Epithelial cell of proximal tubule (primary cell): ENCODE data around the gene TMEM165. TPM values are rescaled to one million over a fixed set of nuclear protein-coding genes. Genes with fewer than 3 reads are reported as not detected.
A peak's percentile ranks its signal among the peaks of the same experiment; 100 is the strongest.

Experiments
- DNase-seq: peaks from one replicate; pipeline ENCODE4 v3.0.0-alpha.2; 2011; ENCODE audit warnings: low read depth
- H3K4me3 ChIP-seq: 2 replicates; pipeline ENCODE4 v1.5.1; 2011; ENCODE audit warnings: low read depth, mild to moderate bottlenecking, low read length
- total RNA-seq: library from RNA; depleted of rRNA; stranded (reverse); fragments of >200 nt; gene quantifications from 2 replicates; pipeline ENCODE4 v1.2.3, GENCODE V29; 2015
- TF ChIP-seq, protein P1 (sequence below): conservative IDR thresholded peaks from 2 replicates; pipeline ENCODE4 v1.5.1; 2012; ENCODE audit warnings: low read depth, mild to moderate bottlenecking, low read length

Gene TMEM165
- total RNA-seq, 1 donor from 2014 or later = 122 TPM

DNA sequence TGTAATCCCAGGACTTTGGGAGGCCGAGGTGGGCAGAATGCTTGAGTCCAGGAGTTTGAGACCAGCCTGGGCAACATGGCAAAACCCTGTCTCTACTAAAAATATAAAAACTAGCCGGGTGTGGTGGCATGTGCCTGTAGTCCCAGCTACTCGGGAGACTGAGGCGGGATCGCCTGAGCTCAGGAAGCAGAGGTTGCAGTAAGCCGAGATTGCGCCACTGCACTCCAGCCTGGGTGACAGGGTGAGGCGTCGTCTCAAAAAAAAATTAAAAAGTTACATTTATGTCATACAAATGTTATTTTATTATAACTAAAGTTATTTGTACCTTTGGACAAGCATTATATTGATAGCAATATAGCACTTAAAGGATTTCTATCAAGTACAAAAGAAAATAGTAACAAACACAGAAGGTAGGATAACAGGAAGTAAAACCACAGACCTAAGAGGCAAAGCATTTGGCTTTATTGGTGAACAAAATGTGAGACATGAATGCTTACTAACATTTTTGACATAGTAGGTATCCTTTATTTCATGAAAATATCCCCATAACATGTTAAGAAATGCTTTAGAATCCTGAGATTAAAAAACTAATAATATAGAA lies 51.5 kb downstream of the TMEM165 start:
- TF ChIP-seq, protein P1, sequence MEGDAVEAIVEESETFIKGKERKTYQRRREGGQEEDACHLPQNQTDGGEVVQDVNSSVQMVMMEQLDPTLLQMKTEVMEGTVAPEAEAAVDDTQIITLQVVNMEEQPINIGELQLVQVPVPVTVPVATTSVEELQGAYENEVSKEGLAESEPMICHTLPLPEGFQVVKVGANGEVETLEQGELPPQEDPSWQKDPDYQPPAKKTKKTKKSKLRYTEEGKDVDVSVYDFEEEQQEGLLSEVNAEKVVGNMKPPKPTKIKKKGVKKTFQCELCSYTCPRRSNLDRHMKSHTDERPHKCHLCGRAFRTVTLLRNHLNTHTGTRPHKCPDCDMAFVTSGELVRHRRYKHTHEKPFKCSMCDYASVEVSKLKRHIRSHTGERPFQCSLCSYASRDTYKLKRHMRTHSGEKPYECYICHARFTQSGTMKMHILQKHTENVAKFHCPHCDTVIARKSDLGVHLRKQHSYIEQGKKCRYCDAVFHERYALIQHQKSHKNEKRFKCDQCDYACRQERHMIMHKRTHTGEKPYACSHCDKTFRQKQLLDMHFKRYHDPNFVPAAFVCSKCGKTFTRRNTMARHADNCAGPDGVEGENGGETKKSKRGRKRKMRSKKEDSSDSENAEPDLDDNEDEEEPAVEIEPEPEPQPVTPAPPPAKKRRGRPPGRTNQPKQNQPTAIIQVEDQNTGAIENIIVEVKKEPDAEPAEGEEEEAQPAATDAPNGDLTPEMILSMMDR = no peak
- DNase-seq = no peak
- no peak overlapping the region for H3K4me3 ChIP-seq

DNA sequence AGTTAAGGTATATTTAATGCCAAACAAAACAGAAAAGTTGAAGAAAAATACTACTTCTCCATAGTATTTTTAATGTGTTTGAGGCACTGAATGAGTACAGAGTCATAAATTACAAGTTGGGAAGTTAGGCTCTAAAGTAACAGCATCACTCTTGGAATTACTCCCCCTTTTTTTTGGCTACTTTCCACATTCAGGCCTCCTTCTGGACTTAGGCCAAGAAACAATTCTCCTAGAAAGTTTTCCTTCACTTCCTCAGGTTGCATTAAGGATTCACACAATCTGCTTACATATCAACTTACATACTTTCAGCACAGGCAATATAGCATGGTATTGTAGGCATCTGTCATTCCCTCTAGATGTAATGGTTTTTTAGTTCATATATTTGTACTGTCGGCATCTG lies 52.1 kb downstream of the TMEM165 start:
- DNase-seq = no peak
- no peak overlapping the region for H3K4me3 ChIP-seq
- TF ChIP-seq, protein P1 = no peak

DNA sequence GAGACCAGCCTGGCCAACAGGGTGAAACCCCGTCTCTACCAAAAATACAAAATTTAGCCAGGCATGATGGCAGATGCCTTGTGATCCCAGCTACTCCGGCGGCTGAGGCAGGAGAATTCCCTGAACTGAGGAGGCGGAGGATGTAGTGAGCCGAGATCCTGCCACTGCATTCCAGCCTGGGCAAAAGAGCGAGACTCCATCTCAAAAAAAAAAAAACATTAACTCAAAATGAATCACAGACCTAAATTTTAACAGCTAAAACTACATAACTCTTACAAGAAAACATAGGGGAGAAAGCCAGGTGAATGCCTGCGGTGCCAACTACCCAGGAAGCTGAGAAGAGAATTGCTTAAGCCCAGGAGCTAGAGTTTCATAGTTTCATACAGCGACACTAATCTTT lies 54.8 kb downstream of the TMEM165 start:
- no peak overlapping the region for H3K4me3 ChIP-seq
- DNase-seq = no peak
- TF ChIP-seq, protein P1 = no peak

DNA sequence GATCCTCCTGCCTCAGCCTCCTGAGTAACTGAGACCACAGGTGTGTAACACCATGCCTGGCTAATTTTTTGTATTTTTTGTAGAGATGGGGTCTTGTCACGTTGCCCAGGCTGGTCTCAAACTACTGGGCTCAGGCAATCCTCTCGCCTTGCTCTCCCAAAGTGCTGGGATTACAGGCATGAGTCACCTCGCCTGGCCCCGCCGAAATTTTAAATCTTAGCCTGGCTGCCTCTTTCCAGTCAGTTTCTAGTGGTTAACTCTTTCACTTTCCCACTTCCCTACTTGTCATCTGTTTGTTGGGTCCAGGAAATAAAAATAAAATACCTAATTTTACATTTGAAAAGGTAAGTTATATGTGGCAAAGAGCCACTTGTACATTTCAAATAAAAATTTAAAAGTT lies 62.4 kb downstream of the TMEM165 start:
- TF ChIP-seq, protein P1 = no peak
- no peak for DNase-seq
- H3K4me3 ChIP-seq = no peak overlapping the region

DNA sequence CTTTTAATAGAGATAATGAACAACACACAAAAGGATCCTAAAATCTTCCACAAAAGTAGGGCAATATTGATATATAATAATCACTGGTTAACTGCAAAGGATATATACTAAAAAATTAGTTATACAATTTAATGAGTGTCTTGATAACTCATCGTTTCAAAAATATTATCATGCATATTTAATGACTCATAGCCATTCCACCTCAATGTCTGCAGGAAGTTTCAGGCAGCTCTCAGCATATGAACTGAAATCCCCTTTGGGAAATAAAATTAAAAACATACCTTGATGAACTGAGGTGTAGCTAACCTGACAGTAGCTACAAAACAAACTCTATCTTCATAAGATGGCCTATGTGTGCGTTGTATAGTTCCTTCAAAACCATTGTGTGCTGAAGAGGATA lies 62.9 kb downstream of the TMEM165 start:
- no peak overlapping the region for H3K4me3 ChIP-seq
- DNase-seq = no peak

DNA sequence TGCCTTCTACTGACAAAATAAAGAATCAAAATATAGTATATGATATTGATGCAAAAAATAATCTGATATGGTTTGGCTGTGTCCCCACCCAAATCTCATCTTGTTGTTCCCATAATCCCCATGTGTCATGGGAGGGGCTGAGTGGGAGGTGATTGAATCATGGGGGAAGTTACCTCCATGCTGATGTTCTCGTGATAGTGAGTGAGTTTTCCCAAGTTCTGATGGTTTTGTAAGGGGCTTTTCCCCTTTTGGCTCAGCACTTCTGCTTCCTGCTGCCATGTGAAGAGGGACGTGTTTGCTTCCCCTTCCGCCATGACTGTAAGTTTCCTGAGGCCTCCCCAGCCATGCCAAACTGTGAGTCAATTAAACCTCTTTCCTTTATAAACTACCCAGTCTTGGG lies 70.2 kb downstream of the TMEM165 start:
- H3K4me3 ChIP-seq = no peak overlapping the region
- TF ChIP-seq, protein P1 = no peak
- DNase-seq = no peak

More for the DNA sequence above, 62.9 kb downstream of the TMEM165 start:
- TF ChIP-seq, protein P1 = no peak

DNA sequence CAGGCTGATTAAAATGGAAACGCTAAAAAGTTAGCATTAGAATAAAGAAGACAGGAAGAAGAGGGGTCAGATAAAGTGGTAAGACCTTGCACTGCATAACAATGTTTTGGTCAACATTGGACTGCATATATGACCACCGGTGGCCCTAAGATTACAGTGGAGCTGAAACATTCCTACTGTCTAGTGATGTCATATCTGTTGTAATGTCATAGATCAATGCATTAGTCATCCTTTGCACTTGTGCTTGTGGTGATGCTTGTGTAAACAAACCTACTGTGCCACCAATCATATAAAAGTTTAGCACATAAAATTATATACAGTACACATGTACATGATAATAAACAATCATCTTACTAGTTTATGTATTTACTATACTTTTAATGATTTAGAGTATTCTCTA lies 73.0 kb downstream of the TMEM165 start:
- TF ChIP-seq, protein P1 = no peak
- DNase-seq = peak; percentile 16
- H3K4me3 ChIP-seq = no peak overlapping the region
